ENCODE measurements around the gene NTNG1.

- TF ChIP-seq POLR2A (IDR thresholded peaks at IDR 0.05; ENCODE audit: low read depth, low read length) (no peak), POLR2AphosphoS5 (IDR thresholded peaks at IDR 0.05; ENCODE audit: low read depth, low read length) (no peak)
Measured at GRCh38 chr1:107433635-107434360, 293.0 kb downstream of the NTNG1 start.
